MM.1S (cell line): ENCODE data around the gene SUDS3.

ENCODE experiments used
- DNase-seq: peaks from one replicate; pipeline ENCODE4 v3.0.0-alpha.2; 2015
- H2AFZ ChIP-seq: fragments of 300-600 bp; sonication (generic); 2 replicates; pipeline ENCODE4 v1.6.0; 2016; ENCODE audit warnings: antibody characterized with exemption, low read length
- H3F3A ChIP-seq: fragments of 300-600 bp; sonication (generic); 2 replicates; pipeline ENCODE4 v1.6.1; 2016; ENCODE audit warnings: mild to moderate bottlenecking, antibody characterized with exemption, low read length, moderate library complexity, mixed read lengths; ENCODE audit not compliant: insufficient read depth
- H3K27ac ChIP-seq: fragments of 300-600 bp; sonication (generic); 2 replicates; pipeline ENCODE4 v1.5.1; 2016; ENCODE audit warnings: mild to moderate bottlenecking, low read length
- H3K27me3 ChIP-seq: fragments of 300-600 bp; sonication (generic); replicated peaks from 2 replicates; pipeline ENCODE4 v1.6.0; 2016; ENCODE audit warnings: low read length; ENCODE audit not compliant: insufficient read depth
- H3K36me3 ChIP-seq: fragments of 300-600 bp; sonication (generic); replicated peaks from 2 replicates; pipeline ENCODE4 v1.6.1; 2016; ENCODE audit warnings: mild to moderate bottlenecking, low read length, mixed read lengths; ENCODE audit not compliant: insufficient read depth
- H3K4me1 ChIP-seq: fragments of 300-600 bp; sonication (generic); 2 replicates; pipeline ENCODE4 v1.6.1; 2016; ENCODE audit warnings: low read length, mixed read lengths
- H3K4me2 ChIP-seq: fragments of 300-600 bp; sonication (generic); 2 replicates; pipeline ENCODE4 v1.6.0; 2016; ENCODE audit warnings: low read depth, low read length
- H3K4me3 ChIP-seq: fragments of 300-600 bp; sonication (generic); 2 replicates; pipeline ENCODE4 v1.5.1; 2016; ENCODE audit warnings: low read length, mixed read lengths
- H3K79me2 ChIP-seq: fragments of 300-600 bp; sonication (generic); 2 replicates; pipeline ENCODE4 v1.6.1; 2016; ENCODE audit warnings: mixed run types, low read length, mixed read lengths
- H3K9ac ChIP-seq: fragments of 300-600 bp; sonication (generic); 2 replicates; pipeline ENCODE4 v1.6.1; 2016; ENCODE audit warnings: low read length, mixed read lengths
- H3K9me2 ChIP-seq: fragments of 300-600 bp; sonication (generic); replicated peaks from 2 replicates; pipeline ENCODE4 v1.6.1; 2016; ENCODE audit warnings: mild to moderate bottlenecking, low read length, mixed read lengths; ENCODE audit not compliant: insufficient read depth
- H3K9me3 ChIP-seq: fragments of 300-600 bp; sonication (generic); replicated peaks from 2 replicates; pipeline ENCODE4 v1.6.1; 2016; ENCODE audit warnings: mild to moderate bottlenecking, low read length, mixed read lengths; ENCODE audit not compliant: insufficient read depth
- H4K20me1 ChIP-seq: fragments of 300-600 bp; sonication (generic); 2 replicates; pipeline ENCODE4 v1.6.1; 2016; ENCODE audit warnings: mild to moderate bottlenecking, low read length, moderate library complexity, mixed read lengths; ENCODE audit not compliant: insufficient read depth
- EZH2 ChIP-seq: fragments of 300-600 bp; sonication (generic); optimal IDR thresholded peaks from 2 replicates; pipeline ENCODE3; 2017; ENCODE audit warnings: low read depth, mild to moderate bottlenecking, antibody characterized with exemption, low read length, mixed read lengths
- EZH2phosphoT487 ChIP-seq: fragments of 300-600 bp; sonication (generic); IDR thresholded peaks from 2 replicates; pipeline ENCODE4 v1.6.1; 2018; ENCODE audit warnings: antibody characterized with exemption, low read length
- TF ChIP-seq, protein P1 (sequence below): fragments of 300-600 bp; sonication (generic); IDR thresholded peaks from 2 replicates; pipeline ENCODE4 v1.5.1; 2016; ENCODE audit warnings: antibody characterized with exemption, low read length, mixed read lengths

Gene SUDS3

DNA sequence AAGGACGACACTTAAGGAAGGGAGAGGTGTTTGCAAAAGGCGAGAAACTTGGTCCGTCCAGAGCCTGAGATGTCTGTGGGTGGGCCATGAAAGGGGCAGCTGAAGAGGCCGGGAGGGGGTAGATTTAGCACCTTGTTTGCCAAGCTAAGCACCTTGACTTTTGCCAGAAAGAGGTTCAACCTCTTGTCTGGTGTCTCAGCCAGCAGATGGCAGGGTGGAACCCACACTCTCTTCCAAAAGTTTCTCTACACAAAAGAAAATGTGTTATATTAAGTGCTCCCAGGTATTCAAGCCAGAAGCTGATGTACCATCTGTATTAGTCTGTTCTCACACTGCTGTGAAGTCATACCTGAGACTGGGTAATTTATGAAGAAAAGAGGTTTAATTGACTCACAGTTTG is 69.9 kb downstream of the SUDS3 start:
- Histone ChIP-seq H3K4me2 (no peak overlapping the region), H3K9me2 (no peaks in the 10 kb centered on the region), H4K20me1 (no peaks in the 10 kb centered on the region), H3F3A (no peaks in the 10 kb centered on the region), H3K27ac (no peak overlapping the region), H3K79me2 (no peaks in the 10 kb centered on the region), H3K36me3 (no peaks in the 10 kb centered on the region), H3K27me3 (no peaks in the 10 kb centered on the region), H3K9me3 (no peaks in the 10 kb centered on the region), H3K4me1 (no peaks in the 10 kb centered on the region), H2AFZ (no peak overlapping the region), H3K4me3 (no peak overlapping the region), H3K9ac (no peak overlapping the region)
- TF ChIP-seq EZH2 (no peak), EZH2phosphoT487 (no peak)
- TF ChIP-seq, protein P1, sequence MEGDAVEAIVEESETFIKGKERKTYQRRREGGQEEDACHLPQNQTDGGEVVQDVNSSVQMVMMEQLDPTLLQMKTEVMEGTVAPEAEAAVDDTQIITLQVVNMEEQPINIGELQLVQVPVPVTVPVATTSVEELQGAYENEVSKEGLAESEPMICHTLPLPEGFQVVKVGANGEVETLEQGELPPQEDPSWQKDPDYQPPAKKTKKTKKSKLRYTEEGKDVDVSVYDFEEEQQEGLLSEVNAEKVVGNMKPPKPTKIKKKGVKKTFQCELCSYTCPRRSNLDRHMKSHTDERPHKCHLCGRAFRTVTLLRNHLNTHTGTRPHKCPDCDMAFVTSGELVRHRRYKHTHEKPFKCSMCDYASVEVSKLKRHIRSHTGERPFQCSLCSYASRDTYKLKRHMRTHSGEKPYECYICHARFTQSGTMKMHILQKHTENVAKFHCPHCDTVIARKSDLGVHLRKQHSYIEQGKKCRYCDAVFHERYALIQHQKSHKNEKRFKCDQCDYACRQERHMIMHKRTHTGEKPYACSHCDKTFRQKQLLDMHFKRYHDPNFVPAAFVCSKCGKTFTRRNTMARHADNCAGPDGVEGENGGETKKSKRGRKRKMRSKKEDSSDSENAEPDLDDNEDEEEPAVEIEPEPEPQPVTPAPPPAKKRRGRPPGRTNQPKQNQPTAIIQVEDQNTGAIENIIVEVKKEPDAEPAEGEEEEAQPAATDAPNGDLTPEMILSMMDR: no peak
- DNase-seq: no peak

DNA sequence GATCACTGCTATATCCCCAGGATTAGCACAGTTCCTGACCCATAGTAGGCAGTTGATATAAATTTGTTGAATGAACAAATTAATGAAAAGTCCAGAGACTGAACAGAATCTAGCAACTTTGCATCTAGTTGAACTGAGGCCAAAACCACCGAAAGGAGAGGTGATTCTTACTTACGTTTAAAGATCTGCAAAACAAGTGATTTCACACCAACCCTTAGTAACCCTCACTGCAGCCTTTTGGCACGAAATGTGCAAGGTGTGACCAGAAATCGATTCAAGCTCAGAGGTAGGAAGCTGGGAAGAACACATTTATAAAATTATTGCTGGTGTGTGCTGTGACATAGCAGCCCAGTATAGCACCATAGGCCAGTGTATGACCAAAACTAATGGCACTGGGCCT is 70.8 kb downstream of the SUDS3 start:
- Histone ChIP-seq H3K27me3 (no peaks in the 10 kb centered on the region), H3K4me3 (no peak overlapping the region), H2AFZ (no peak overlapping the region), H3K79me2 (no peaks in the 10 kb centered on the region), H4K20me1 (no peaks in the 10 kb centered on the region), H3K9ac (no peak overlapping the region), H3K4me2 (no peak overlapping the region), H3F3A (no peaks in the 10 kb centered on the region), H3K27ac (no peak overlapping the region), H3K9me2 (no peaks in the 10 kb centered on the region), H3K36me3 (no peaks in the 10 kb centered on the region), H3K4me1 (no peaks in the 10 kb centered on the region), H3K9me3 (no peaks in the 10 kb centered on the region)
- no peak for DNase-seq
- TF ChIP-seq EZH2 (no peak), EZH2phosphoT487 (no peak)
- TF ChIP-seq, protein P1: no peak

DNA sequence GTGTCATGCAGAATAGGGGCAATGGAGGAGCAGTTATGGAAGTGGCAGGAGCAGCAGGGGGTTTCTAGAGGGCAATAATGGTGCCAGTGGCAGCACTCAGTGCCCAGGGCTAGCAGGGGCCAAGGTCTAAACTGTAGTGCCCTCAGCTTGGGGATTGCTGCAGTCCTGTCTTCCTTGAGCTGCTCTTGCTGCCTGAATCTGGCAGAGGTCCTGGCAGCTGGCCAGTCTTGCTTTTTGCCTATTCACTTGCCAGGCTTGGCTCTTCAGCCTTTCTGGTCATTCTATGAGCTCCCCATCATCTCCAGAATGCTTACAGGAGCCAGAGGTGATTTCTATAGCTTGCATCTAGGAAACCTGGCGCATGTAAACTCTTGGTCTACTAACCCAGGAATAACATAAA is 72.0 kb downstream of the SUDS3 start:
- Histone ChIP-seq H3K9me3 (no peaks in the 10 kb centered on the region), H3K4me1 (no peaks in the 10 kb centered on the region), H3K79me2 (no peaks in the 10 kb centered on the region), H3K36me3 (no peaks in the 10 kb centered on the region), H3K4me2 (no peak overlapping the region), H3K27ac (no peak overlapping the region), H3K4me3 (no peak overlapping the region), H4K20me1 (no peaks in the 10 kb centered on the region), H3K9ac (no peak overlapping the region), H3K27me3 (no peaks in the 10 kb centered on the region), H3F3A (no peaks in the 10 kb centered on the region), H3K9me2 (no peaks in the 10 kb centered on the region), H2AFZ (no peak overlapping the region)
- DNase-seq: no peak
- TF ChIP-seq EZH2: no peak
- TF ChIP-seq, protein P1: no peak
- no peak for TF ChIP-seq EZH2phosphoT487
